K562 (cell line): Measurements from ENCODE around the gene MRPS33. TPM values are rescaled to one million over a fixed set of nuclear protein-coding genes. Genes with fewer than 3 reads are reported as not detected.

Experiments used
- ARID1B ChIP-seq: fragments of 450-650 bp; IDR thresholded peaks from 2 replicates; pipeline ENCODE4 v1.6.1; 2016; ENCODE audit warnings: antibody characterized with exemption, mild to moderate bottlenecking, inconsistent platforms
- BRCA1 ChIP-seq, 2 experiments: fragments of 450-650 bp in 1 of 2; sonication (generic) in 1 of 2; formaldehyde crosslinking in 1 of 2; IDR thresholded peaks; 2 replicates each; pipeline versions ENCODE4 v1.5.0 to v1.6.1; 2017 to 2020; ENCODE audit warnings: mild to moderate bottlenecking in 1 of 2, missing genetic modification reagents in 1 of 2
- CREB3 ChIP-seq: fragments of 450-650 bp; conservative IDR thresholded peaks from 2 replicates; pipeline ENCODE4 v1.6.1; 2016; ENCODE audit warnings: missing genetic modification characterization, low read depth, mild to moderate bottlenecking, missing compliant biosample characterization, moderate library complexity
- EHMT2 ChIP-seq: fragments of 450-650 bp; IDR thresholded peaks from 2 replicates; pipeline ENCODE4 v1.6.1; 2018; ENCODE audit warnings: antibody characterized with exemption
- GTF3C2 ChIP-seq: IDR thresholded peaks from 3 replicates; pipeline ENCODE4 v1.6.1; 2011; ENCODE audit warnings: borderline replicate concordance, mild to moderate bottlenecking, moderate library complexity; ENCODE audit not compliant: insufficient read length; ENCODE audit errors: extremely low read depth
- HMGXB4 ChIP-seq: sonication (generic); formaldehyde crosslinking; IDR thresholded peaks from 2 replicates; pipeline ENCODE4 v1.8.1; 2023; ENCODE audit warnings: mild to moderate bottlenecking, missing genetic modification reagents
- IRF9 ChIP-seq: fragments of 450-650 bp; IDR thresholded peaks from 2 replicates; pipeline ENCODE4 v1.6.1; 2016; ENCODE audit warnings: missing biosample characterization, missing genetic modification characterization
- KLF1 ChIP-seq: fragments of 450-650 bp; IDR thresholded peaks from 2 replicates; pipeline ENCODE4 v1.6.1; 2016; ENCODE audit warnings: missing genetic modification characterization, missing compliant biosample characterization
- NCOA2 ChIP-seq, 2 experiments: fragments of 450-650 bp; IDR thresholded peaks; 2 replicates each; pipeline ENCODE4 v1.6.1; 2018; ENCODE audit warnings: mild to moderate bottlenecking in 2 of 2, moderate library complexity in 1 of 2; ENCODE audit not compliant: partially characterized antibody in 2 of 2
- NKRF ChIP-seq: fragments of 450-650 bp; IDR thresholded peaks from 2 replicates; pipeline ENCODE4 v1.6.1; 2016; ENCODE audit warnings: borderline replicate concordance
- NRF1 ChIP-seq, 2 experiments: fragments of 450-650 bp; IDR thresholded peaks in 1 of 2; conservative IDR thresholded peaks in 1 of 2; 2 replicates each; pipeline ENCODE4 v1.6.1; 2014; ENCODE audit warnings: mild to moderate bottlenecking in 2 of 2
- PHB ChIP-seq: fragments of 250-450 bp; sonication (Bioruptor Pico); IDR thresholded peaks from 2 replicates; pipeline ENCODE4 v1.5.0; 2021
- POLR3G ChIP-seq: IDR thresholded peaks from 2 replicates; pipeline ENCODE4 v1.6.1; 2011; ENCODE audit not compliant: insufficient read length, insufficient replicate concordance; ENCODE audit errors: extremely low read depth
- TAF7 ChIP-seq: fragments of 450-650 bp; IDR thresholded peaks from 2 replicates; pipeline ENCODE4 v1.6.1; 2016; ENCODE audit warnings: missing genetic modification characterization, missing compliant biosample characterization
- ZC3H4 ChIP-seq: sonication (generic); formaldehyde crosslinking; IDR thresholded peaks from 2 replicates; pipeline ENCODE4 v1.9.0; 2021; ENCODE audit warnings: missing genetic modification reagents, borderline replicate concordance
- ZNF134 ChIP-seq: fragments of 250-450 bp; sonication (Bioruptor Pico); conservative IDR thresholded peaks from 2 replicates; pipeline ENCODE4 v1.4.0; 2020
- ZNF644 ChIP-seq: fragments of 200-800 bp; sonication (Bioruptor generic); IDR thresholded peaks from 2 replicates; pipeline ENCODE4 v1.6.1; 2016; ENCODE audit warnings: low read depth, missing genetic modification characterization, missing compliant biosample characterization
- ZNF764 ChIP-seq: fragments of 250-450 bp; sonication (Bioruptor Pico); IDR thresholded peaks from 2 replicates; pipeline ENCODE4 v1.4.0; 2020; ENCODE audit warnings: low read depth, mild to moderate bottlenecking, moderate library complexity
- polyA plus RNA-seq, 8 experiments: library from polyadenylated mRNA; depleted of rRNA in 4 of 8; stranded (reverse) in 5 of 8; unstranded in 3 of 8; fragments of >200 nt; fragmentation: Nextera tagmentation in 2 of 8; fragmentation: Illumina TruSeq in 1 of 8; extraction: Ambion mirVana in 2 of 8; extraction: Trizol in 1 of 8; gene quantifications; 2 replicates each; pipeline versions ENCODE4 v1.2.1 to v1.2.3, GENCODE V29; 2011 to 2014; ENCODE audit warnings: inconsistent platforms in 1 of 8, missing spikeins in 1 of 8
- total RNA-seq, 7 experiments: library from RNA; depleted of rRNA in 6 of 7; stranded (reverse); fragments of >200 nt in 6 of 7; fragmentation: Illumina TruSeq in 2 of 7; extraction: Trizol in 2 of 7; gene quantifications; 2 replicates each; pipeline versions ENCODE4 v1.2.1 to v1.2.3, GENCODE V29; 2011 to 2021; ENCODE audit warnings: low replicate concordance in 1 of 7

Gene MRPS33
- total and polyA plus RNA-seq, 9 of the 15 experiments (the other 6 are each of a cell fraction or from before 2014, with no cell fraction given), result 81.1 to 442 (median 149) TPM

GRCh38 chr7:141014524-141015395 is at the start of gene MRPS33 (continued):
- peak; percentile 89 for TF ChIP-seq HMGXB4 (CRISPR knock-in tag)
- TF ChIP-seq POLR3G, result no peak
- no peak for TF ChIP-seq ZNF764 (CRISPR knock-in tag)
- TF ChIP-seq IRF9 (tag), result no peak
- TF ChIP-seq CREB3 (tag), result 0 out of 2 replicates have a peak, but pooled peaks have one; percentile 87
- peak; percentile 76 for TF ChIP-seq TAF7
- no peak for TF ChIP-seq BRCA1 (IDR thresholded peaks at IDR 0.05)
- TF ChIP-seq BRCA1 (CRISPR knock-in tag; IDR thresholded peaks at IDR 0.05), result no peak
- peak; percentile 69; the same call in 1 of the 2 replicates for TF ChIP-seq ZNF644 (tag)
- no peak for TF ChIP-seq ZC3H4 (CRISPR knock-in tag)
- TF ChIP-seq EHMT2, result peak; percentile 88
- peak; percentile 96 to 97 for TF ChIP-seq NRF1 (conservative IDR thresholded peaks at IDR 0.05 in 1 of 2, IDR thresholded peaks at IDR 0.05 in 1 of 2)
- TF ChIP-seq ARID1B, result peak; percentile 54
- peak; percentile 10; the same call in 1 of the 2 replicates for TF ChIP-seq PHB (CRISPR knock-in tag)
- peak; percentile 94; the same call in 1 of the 2 replicates for TF ChIP-seq NKRF
- TF ChIP-seq NCOA2 (IDR thresholded peaks at IDR 0.05; ENCODE audit: partially characterized antibody in 2 of 2), result no peak
- TF ChIP-seq ZNF134 (CRISPR knock-in tag), result no peak
- peak; percentile 91 for TF ChIP-seq KLF1 (tag)
- TF ChIP-seq GTF3C2, result no peak
